Osteoblast (primary cell): ENCODE data around the gene CMTR2. TPM values are rescaled to one million over a fixed set of nuclear protein-coding genes. Genes with fewer than 3 reads are reported as not detected.

ENCODE experiments used
- DNase-seq: peaks from one replicate; pipeline ENCODE4 v3.0.0; 2011; ENCODE audit warnings: low spot score, mixed read lengths; ENCODE audit not compliant: insufficient read length; ENCODE audit errors: missing footprints
- H2AFZ ChIP-seq: 2 replicates; pipeline ENCODE4 v1.6.0; 2011; ENCODE audit warnings: mild to moderate bottlenecking, low read length
- H3K27ac ChIP-seq: 2 replicates; pipeline ENCODE4 v1.5.1; 2011; ENCODE audit warnings: mild to moderate bottlenecking, low read depth, low read length, moderate library complexity
- H3K27me3 ChIP-seq: 2 replicates; pipeline ENCODE4 v1.6.0; 2012; ENCODE audit warnings: mild to moderate bottlenecking, control low read depth, inconsistent platforms, low read length, moderate library complexity; ENCODE audit not compliant: insufficient read depth
- H3K36me3 ChIP-seq: 2 replicates; pipeline ENCODE4 v1.5.1; 2011; ENCODE audit warnings: mild to moderate bottlenecking, low read length, control low read depth, moderate library complexity; ENCODE audit not compliant: insufficient read depth
- H3K4me1 ChIP-seq: 2 replicates; pipeline ENCODE4 v1.5.1; 2011; ENCODE audit warnings: mild to moderate bottlenecking, low read length, control low read depth, moderate library complexity; ENCODE audit not compliant: insufficient read depth
- H3K4me2 ChIP-seq: 2 replicates; pipeline ENCODE4 v1.6.0; 2011; ENCODE audit warnings: mild to moderate bottlenecking, low read length; ENCODE audit not compliant: insufficient read depth
- H3K4me3 ChIP-seq: fragments of 200-600 bp; sonication (generic); 3 replicates; pipeline ENCODE4 v1.5.1; 2012; ENCODE audit warnings: mild to moderate bottlenecking, low read length, inconsistent platforms; ENCODE audit not compliant: insufficient read depth
- H3K79me2 ChIP-seq: 2 replicates; pipeline ENCODE4 v1.6.0; 2012; ENCODE audit warnings: mild to moderate bottlenecking, low read length, control low read depth, inconsistent platforms; ENCODE audit not compliant: insufficient read depth
- H3K9me3 ChIP-seq: 2 replicates; pipeline ENCODE4 v1.5.1; 2011; ENCODE audit warnings: low read depth, low read length, control low read depth
- H4K20me1 ChIP-seq: 2 replicates; pipeline ENCODE4 v1.6.0; 2012; ENCODE audit warnings: mild to moderate bottlenecking, low read length, control low read depth; ENCODE audit not compliant: insufficient read depth
- CTCF ChIP-seq: IDR thresholded peaks from 2 replicates; pipeline ENCODE4 v1.5.1; 2011; ENCODE audit warnings: mild to moderate bottlenecking, low read depth, low read length, moderate library complexity; ENCODE audit errors: extremely low read depth
- total RNA-seq: library from RNA; depleted of rRNA; stranded (reverse); fragments of >200 nt; gene quantifications from 2 replicates; pipeline ENCODE4 v1.2.3, GENCODE V29; 2012

The CMTR2 gene
- total RNA-seq, 1 donor, result 39.1 TPM

GRCh38 chr16:71262391-71262790 lies 26.8 kb downstream of the CMTR2 start:
- Histone ChIP-seq H3K79me2 (no peaks in the 10 kb centered on the region), H3K36me3 (no peaks in the 10 kb centered on the region), H3K4me1 (no peaks in the 10 kb centered on the region), H2AFZ (no peak overlapping the region), H4K20me1 (no peaks in the 10 kb centered on the region), H3K27ac (no peak overlapping the region), H3K4me2 (no peak overlapping the region), H3K4me3 (no peak overlapping the region), H3K27me3 (no peaks in the 10 kb centered on the region), H3K9me3 (no peaks in the 10 kb centered on the region)
- no peak for TF ChIP-seq CTCF
- no peak for DNase-seq

GRCh38 chr16:71260995-71261394 lies 28.2 kb downstream of the CMTR2 start:
- Histone ChIP-seq H3K79me2 (no peaks in the 10 kb centered on the region), H3K4me1 (no peaks in the 10 kb centered on the region), H3K9me3 (no peaks in the 10 kb centered on the region), H3K4me2 (no peak overlapping the region), H4K20me1 (no peaks in the 10 kb centered on the region), H2AFZ (no peak overlapping the region), H3K27me3 (no peaks in the 10 kb centered on the region), H3K27ac (no peak overlapping the region), H3K4me3 (no peak overlapping the region), H3K36me3 (no peaks in the 10 kb centered on the region)
- TF ChIP-seq CTCF, result no peak
- no peak for DNase-seq

GRCh38 chr16:71259086-71259485 lies 30.1 kb downstream of the CMTR2 start:
- Histone ChIP-seq H3K27me3 (no peaks in the 10 kb centered on the region), H3K4me3 (no peak overlapping the region), H3K79me2 (no peaks in the 10 kb centered on the region), H4K20me1 (no peaks in the 10 kb centered on the region), H3K36me3 (no peaks in the 10 kb centered on the region), H3K4me1 (no peaks in the 10 kb centered on the region), H3K9me3 (no peaks in the 10 kb centered on the region), H3K4me2 (no peak overlapping the region), H3K27ac (no peak overlapping the region), H2AFZ (no peak overlapping the region)
- no peak for DNase-seq
- TF ChIP-seq CTCF, result no peak

- H3K27me3 ChIP-seq, result no peaks in the 10 kb centered on the region
- no peaks in the 10 kb centered on the region for H3K36me3 ChIP-seq
- no peak overlapping the region for H2AFZ ChIP-seq
- DNase-seq, result no peak
- no peaks in the 10 kb centered on the region for H4K20me1 ChIP-seq
- no peak overlapping the region for H3K4me2 ChIP-seq
- H3K27ac ChIP-seq, result no peak overlapping the region
- H3K4me1 ChIP-seq, result no peaks in the 10 kb centered on the region
- H3K9me3 ChIP-seq, result no peaks in the 10 kb centered on the region
- no peak overlapping the region for H3K4me3 ChIP-seq
- H3K79me2 ChIP-seq, result no peaks in the 10 kb centered on the region
- TF ChIP-seq CTCF, result no peak
These were observed 30.8 kb downstream of the CMTR2 start for GRCh38 chr16:71258372-71258771.
